Stimulated activated CD4-positive, alpha-beta T cell treated with anti-CD3 and anti-CD28 coated beads, Interleukin-15, amount 100 ng/mL, for 48 hours (primary cell): Measurements from ENCODE around the gene BRD3OS.

Source experiments
- DNase-seq, 2 donors: peaks; one replicate each; pipeline ENCODE4 v3.0.0-alpha.2; 2020; ENCODE audit warnings: low read depth in 2 of 2

BRD3OS gene

GRCh38 chr9:134034215-134035040 is 9.1 kb downstream of the BRD3OS start:
- no peak for DNase-seq

GRCh38 chr9:134035041-134036039 is 10.1 kb downstream of the BRD3OS start:
- DNase-seq, result no peak

GRCh38 chr9:134036130-134036529 is 10.8 kb downstream of the BRD3OS start:
- no peak for DNase-seq

- no peak for DNase-seq
These were observed 12.4 kb downstream of the BRD3OS start for GRCh38 chr9:134037641-134038040.

GRCh38 chr9:134039386-134040175 is 14.3 kb downstream of the BRD3OS start:
- DNase-seq, result no peak

- no peak for DNase-seq
These were observed 14.9 kb downstream of the BRD3OS start for GRCh38 chr9:134040176-134040565.

GRCh38 chr9:134040781-134041648 is 15.7 kb downstream of the BRD3OS start:
- DNase-seq, result no peak

- no peak for DNase-seq
These were observed 16.3 kb downstream of the BRD3OS start for GRCh38 chr9:134041649-134041962.

- DNase-seq, result no peak
These were observed 18.3 kb downstream of the BRD3OS start for GRCh38 chr9:134043531-134043988.

- no peak for DNase-seq
These were observed 19.7 kb downstream of the BRD3OS start for GRCh38 chr9:134044944-134045343.

- DNase-seq, result no peak
These were observed 20.7 kb downstream of the BRD3OS start for GRCh38 chr9:134045841-134046544.

- no peak for DNase-seq
These were observed 21.8 kb downstream of the BRD3OS start for GRCh38 chr9:134046894-134047681.

GRCh38 chr9:134047868-134048581 is 22.7 kb downstream of the BRD3OS start:
- DNase-seq, result no peak

- no peak for DNase-seq
These were observed 23.3 kb downstream of the BRD3OS start for GRCh38 chr9:134048582-134048968.

- DNase-seq, result no peak
These were observed 24.0 kb downstream of the BRD3OS start for GRCh38 chr9:134049236-134049635.

- no peak for DNase-seq
These were observed 24.7 kb downstream of the BRD3OS start for GRCh38 chr9:134049772-134050588.

- no peak for DNase-seq
These were observed 25.4 kb downstream of the BRD3OS start for GRCh38 chr9:134050726-134051125.

GRCh38 chr9:134051319-134051718 is 26.0 kb downstream of the BRD3OS start:
- no peak for DNase-seq
